ENCODE results near the gene DPCD. TPM values are rescaled to one million over a fixed set of nuclear protein-coding genes. Genes with fewer than 3 reads are reported as not detected.
A peak's percentile ranks its signal among the peaks of the same experiment; 100 is the strongest.

Gene DPCD
- 16.1 TPM for total RNA-seq (ENCODE audit: insufficient read depth, low replicate concordance)

- peak; percentile 98 for DNase-seq (ENCODE audit: low spot score)
These were observed at the start of gene DPCD, which contains the start of gene POLL for GRCh38 chr10:101587725-101588653. Gene DPCD (plus strand): TSS chr10:101588321. CDS start chr10:101588337, 16 bp downstream. Gene POLL (minus strand): TSS chr10:101588257. CDS start chr10:101587360, 897 bp downstream.

- no peak for DNase-seq (ENCODE audit: low spot score)
These were observed 49.7 kb upstream of the DPCD start for GRCh38 chr10:101538446-101538845.

GRCh38 chr10:101545898-101546297 lies 42.2 kb upstream of the DPCD start:
- no peak for DNase-seq (ENCODE audit: low spot score)

- no peak for DNase-seq (ENCODE audit: low spot score)
These were observed 37.2 kb upstream of the DPCD start for GRCh38 chr10:101550965-101551364.

GRCh38 chr10:101552442-101552841 lies 35.7 kb upstream of the DPCD start:
- DNase-seq (ENCODE audit: low spot score): no peak

GRCh38 chr10:101557541-101557940 lies 30.6 kb upstream of the DPCD start:
- no peak for DNase-seq (ENCODE audit: low spot score)

- peak; percentile 15 for DNase-seq (ENCODE audit: low spot score)
These were observed 29.9 kb upstream of the DPCD start for GRCh38 chr10:101558204-101558603.

GRCh38 chr10:101558671-101559595 lies 29.2 kb upstream of the DPCD start:
- DNase-seq (ENCODE audit: low spot score): no peak

GRCh38 chr10:101559596-101560297 lies 28.4 kb upstream of the DPCD start:
- no peak for DNase-seq (ENCODE audit: low spot score)

- DNase-seq (ENCODE audit: low spot score): no peak
These were observed 27.6 kb upstream of the DPCD start for GRCh38 chr10:101560298-101561067.

GRCh38 chr10:101561068-101561915 lies 26.8 kb upstream of the DPCD start:
- DNase-seq (ENCODE audit: low spot score): no peak

GRCh38 chr10:101562231-101562630 lies 25.9 kb upstream of the DPCD start:
- no peak for DNase-seq (ENCODE audit: low spot score)

- DNase-seq (ENCODE audit: low spot score): no peak
These were observed 25.1 kb upstream of the DPCD start for GRCh38 chr10:101563007-101563406.

GRCh38 chr10:101563497-101564040 lies 24.6 kb upstream of the DPCD start:
- DNase-seq (ENCODE audit: low spot score): no peak

GRCh38 chr10:101564490-101564991 lies 23.6 kb upstream of the DPCD start:
- DNase-seq (ENCODE audit: low spot score): no peak

- no peak for DNase-seq (ENCODE audit: low spot score)
These were observed 22.7 kb upstream of the DPCD start for GRCh38 chr10:101565370-101565900.

GRCh38 chr10:101565936-101566332 lies 22.2 kb upstream of the DPCD start:
- no peak for DNase-seq (ENCODE audit: low spot score)

- peak; percentile 12 for DNase-seq (ENCODE audit: low spot score)
These were observed 21.6 kb upstream of the DPCD start for GRCh38 chr10:101566333-101567164.

All from umbilical cord (tissue), 2 donors.